Trophoblast cell (in vitro differentiated cells and primary cell): ENCODE measurements around the gene NPY1R.
A peak's percentile ranks its signal among the peaks of the same experiment; 100 is the strongest.

Experiments used
- DNase-seq, 2 donors: peaks; one replicate each; pipeline ENCODE4 v3.0.0-alpha.2; 2016
- H2AFZ ChIP-seq: 2 replicates; pipeline ENCODE4 v1.6.1; 2013; ENCODE audit warnings: low read length, moderate library complexity, mild to moderate bottlenecking; ENCODE audit not compliant: insufficient read depth, poor library complexity
- H2AK5ac ChIP-seq: 2 replicates; pipeline ENCODE4 v1.6.1; 2013; ENCODE audit warnings: mild to moderate bottlenecking, low read length
- H2BK120ac ChIP-seq: 2 replicates; pipeline ENCODE4 v1.6.1; 2013; ENCODE audit warnings: low read length, mild to moderate bottlenecking, moderate library complexity; ENCODE audit not compliant: insufficient read depth, poor library complexity
- H2BK12ac ChIP-seq: 2 replicates; pipeline ENCODE4 v1.6.1; 2013; ENCODE audit warnings: mild to moderate bottlenecking, low read length, moderate library complexity
- H2BK5ac ChIP-seq: 2 replicates; pipeline ENCODE4 v1.6.1; 2013; ENCODE audit warnings: low read length, low read depth, moderate library complexity, mild to moderate bottlenecking; ENCODE audit not compliant: poor library complexity
- H3K14ac ChIP-seq: 2 replicates; pipeline ENCODE4 v1.6.1; 2013; ENCODE audit warnings: mild to moderate bottlenecking, low read length
- H3K18ac ChIP-seq: 2 replicates; pipeline ENCODE4 v1.6.1; 2013; ENCODE audit warnings: mild to moderate bottlenecking, low read length
- H3K23ac ChIP-seq: 2 replicates; pipeline ENCODE4 v1.6.1; 2013; ENCODE audit warnings: low read length
- H3K27ac ChIP-seq: 2 replicates; pipeline ENCODE4 v1.5.1; 2013; ENCODE audit warnings: low read depth, mild to moderate bottlenecking, inconsistent platforms, low read length, moderate library complexity
- H3K27me3 ChIP-seq: 2 replicates; pipeline ENCODE4 v1.6.1; 2013; ENCODE audit warnings: inconsistent platforms, mild to moderate bottlenecking, low read length, moderate library complexity; ENCODE audit not compliant: insufficient read depth
- H3K36me3 ChIP-seq, 2 experiments: 1 replicate in 1 of 2; 2 replicates in 1 of 2; pipeline ENCODE4 v1.6.1; 2013; ENCODE audit warnings: low read length in 2 of 2, mild to moderate bottlenecking in 2 of 2, moderate library complexity in 1 of 2; ENCODE audit not compliant: insufficient read depth in 2 of 2, control insufficient read depth in 1 of 2
- H3K4ac ChIP-seq: 2 replicates; pipeline ENCODE4 v1.6.1; 2013; ENCODE audit warnings: low read depth, mild to moderate bottlenecking, low read length, moderate library complexity
- H3K4me1 ChIP-seq, 2 experiments: 1 replicate in 1 of 2; 2 replicates in 1 of 2; pipeline ENCODE4 v1.6.1; 2013; ENCODE audit warnings: low read length in 2 of 2, mild to moderate bottlenecking in 2 of 2, moderate library complexity in 1 of 2; ENCODE audit not compliant: insufficient read depth in 2 of 2, control insufficient read depth in 1 of 2
- H3K4me2 ChIP-seq: 2 replicates; pipeline ENCODE4 v1.6.1; 2013; ENCODE audit warnings: inconsistent platforms, mild to moderate bottlenecking, low read length, moderate library complexity
- H3K4me3 ChIP-seq: 2 replicates; pipeline ENCODE4 v1.5.1; 2013; ENCODE audit warnings: mild to moderate bottlenecking, low read depth, low read length, inconsistent platforms
- H3K79me1 ChIP-seq: one replicate; pipeline ENCODE4 v1.6.1; 2013; ENCODE audit warnings: low read length
- H3K79me2 ChIP-seq: 2 replicates; pipeline ENCODE4 v1.6.1; 2013; ENCODE audit warnings: low read length, mild to moderate bottlenecking; ENCODE audit not compliant: control insufficient read depth, insufficient read depth, poor library complexity
- H3K9ac ChIP-seq: 2 replicates; pipeline ENCODE4 v1.6.1; 2013; ENCODE audit warnings: mild to moderate bottlenecking, low read length
- H3K9me3 ChIP-seq: 2 replicates; pipeline ENCODE4 v1.6.1; 2013; ENCODE audit warnings: low read depth, mild to moderate bottlenecking, control low read depth, inconsistent platforms, low read length; ENCODE audit not compliant: insufficient read depth
- H4K12ac ChIP-seq: 2 replicates; pipeline ENCODE4 v1.6.1; 2013; ENCODE audit warnings: low read depth, mild to moderate bottlenecking, low read length, moderate library complexity
- H4K8ac ChIP-seq: 2 replicates; pipeline ENCODE4 v1.6.1; 2013; ENCODE audit warnings: low read depth, mild to moderate bottlenecking, low read length, moderate library complexity
- H4K91ac ChIP-seq: one replicate; pipeline ENCODE4 v1.6.1; 2013; ENCODE audit warnings: low read depth, mild to moderate bottlenecking, low read length, moderate library complexity
- WGBS: extraction: QIAGEN DNeasy Blood & Tissue Kit; methylation state at CpG from one replicate; pipeline ENCODE4 v1.1.7; 2013; ENCODE audit warnings: missing lambda C conversion rate; ENCODE audit not compliant: insufficient read length, insufficient coverage; ENCODE audit errors: extremely low coverage; 5-methylcytosine and 5-hydroxymethylcytosine counted together

The NPY1R gene

GRCh38 chr4:163344147-163345125, 12.0 kb upstream of the NPY1R start:
- Histone ChIP-seq H3K27ac (no peak overlapping the region), H2AK5ac (no peak overlapping the region), H3K4me1 (peaks cover 7 to 8% of the 10 kb centered on the region in 2 experiments), H3K18ac (no peak overlapping the region), H3K4me3 (peak overlapping the region; percentile 47), H3K9ac (no peak overlapping the region), H3K27me3 (peaks cover 25% of the 10 kb centered on the region), H4K8ac (no peak overlapping the region), H3K79me2 (no peaks in the 10 kb centered on the region), H3K4me2 (peak overlapping the region; percentile 94), H3K14ac (no peak overlapping the region), H3K79me1 (no peaks in the 10 kb centered on the region), H3K36me3 (no peaks in the 10 kb centered on the region), H2BK5ac (no peak overlapping the region), H2AFZ (peak overlapping the region; percentile 59), H2BK120ac (no peak overlapping the region), H3K4ac (no peak overlapping the region), H3K9me3 (no peaks in the 10 kb centered on the region), H4K12ac (no peak overlapping the region), H2BK12ac (no peak overlapping the region), H4K91ac (no peak overlapping the region), H3K23ac (no peak overlapping the region)
- no CpG with 5 or more reads among the region's 50 CpGs for WGBS
- DNase-seq = peak in 1 of 2 donors; percentile 19

DNA sequence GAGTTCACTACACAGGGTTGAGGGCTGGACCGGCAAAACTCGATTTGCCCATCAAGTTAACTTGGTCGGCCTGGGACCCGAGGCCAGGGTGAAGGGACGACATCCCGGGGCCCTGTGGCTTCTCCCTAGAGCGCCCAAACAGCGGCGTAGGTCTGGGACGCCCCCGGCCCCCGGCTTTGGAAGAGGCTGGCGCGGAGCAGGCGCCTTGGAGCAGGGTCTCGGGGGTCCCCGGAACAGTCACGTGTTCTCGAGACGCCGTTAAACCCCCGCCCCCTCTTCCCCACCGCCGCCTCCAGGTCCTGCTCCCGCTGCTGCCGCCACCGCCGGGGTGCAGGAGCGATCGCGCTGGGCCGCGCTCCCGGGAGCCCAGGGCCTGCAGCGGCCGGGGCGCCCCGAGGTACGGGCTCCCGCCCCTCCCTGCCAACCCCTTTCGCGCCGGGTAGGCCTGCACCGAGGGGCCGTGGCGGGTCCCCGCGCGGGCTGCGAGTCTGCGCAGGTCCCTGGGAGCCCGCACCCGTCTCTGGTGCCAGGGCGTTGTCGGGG, 11.3 kb upstream of the NPY1R start, which contains the start of gene NPY5R:
Gene NPY5R (plus strand): TSS at position 289 of the 543 bp plus-strand sequence. CDS start 6,382 bp downstream, outside the sequence.
- WGBS = no CpG with 5 or more reads among the region's 55 CpGs

GRCh38 chr4:163335384-163335783, 3.0 kb upstream of the NPY1R start:
- no peak overlapping the region for H3K23ac ChIP-seq
- H3K18ac ChIP-seq = no peak overlapping the region
- no peaks in the 10 kb centered on the region for H3K36me3 ChIP-seq
- no peak overlapping the region for H2AFZ ChIP-seq
- no peak for DNase-seq
- no peak overlapping the region for H4K12ac ChIP-seq
- no peak overlapping the region for H2AK5ac ChIP-seq
- H3K79me2 ChIP-seq = no peaks in the 10 kb centered on the region
- no peak overlapping the region for H4K91ac ChIP-seq
- no peaks in the 10 kb centered on the region for H3K9me3 ChIP-seq
- peaks cover 2% of the 10 kb centered on the region for H3K79me1 ChIP-seq
- H3K4ac ChIP-seq = no peak overlapping the region
- H3K4me1 ChIP-seq = peaks cover 0 to 3% of the 10 kb centered on the region in 2 experiments
- H3K4me2 ChIP-seq = no peak overlapping the region
- H3K27me3 ChIP-seq = peaks cover 19% of the 10 kb centered on the region
- no peak overlapping the region for H2BK5ac ChIP-seq
- H4K8ac ChIP-seq = no peak overlapping the region
- no peak overlapping the region for H3K9ac ChIP-seq
- H3K27ac ChIP-seq = no peak overlapping the region
- no CpG with 5 or more reads among the region's 3 CpGs for WGBS
- no peak overlapping the region for H3K4me3 ChIP-seq
- H2BK12ac ChIP-seq = no peak overlapping the region
- H2BK120ac ChIP-seq = no peak overlapping the region
- no peak overlapping the region for H3K14ac ChIP-seq

More for the DNA sequence above, 11.3 kb upstream of the NPY1R start, which contains the start of gene NPY5R:
- H3K79me1 ChIP-seq = no peaks in the 10 kb centered on the region
- peak within 1 kb of the TSS; percentile 94 for H3K4me2 ChIP-seq
- H2BK5ac ChIP-seq = no peak within 1 kb of the TSS
- H3K36me3 ChIP-seq = no peaks in the 10 kb centered on the region
- H3K23ac ChIP-seq = no peak within 1 kb of the TSS
- H2BK12ac ChIP-seq = no peak within 1 kb of the TSS
- no peak within 1 kb of the TSS for H3K14ac ChIP-seq
- DNase-seq = no peak
- no peak within 1 kb of the TSS for H3K18ac ChIP-seq
- H4K91ac ChIP-seq = no peak within 1 kb of the TSS
- peaks cover 25% of the 10 kb centered on the region for H3K27me3 ChIP-seq
- no peak within 1 kb of the TSS for H3K9ac ChIP-seq
- H2AFZ ChIP-seq = peak within 1 kb of the TSS; percentile 59
- no peaks in the 10 kb centered on the region for H3K9me3 ChIP-seq
- no peaks in the 10 kb centered on the region for H3K79me2 ChIP-seq
- no peak within 1 kb of the TSS for H3K4ac ChIP-seq
- peak within 1 kb of the TSS; percentile 47 for H3K4me3 ChIP-seq
- H3K4me1 ChIP-seq = peaks cover 7 to 8% of the 10 kb centered on the region in 2 experiments
- H2AK5ac ChIP-seq = no peak within 1 kb of the TSS
- no peak within 1 kb of the TSS for H3K27ac ChIP-seq
- H4K12ac ChIP-seq = no peak within 1 kb of the TSS
- no peak within 1 kb of the TSS for H2BK120ac ChIP-seq
- H4K8ac ChIP-seq = no peak within 1 kb of the TSS

DNA sequence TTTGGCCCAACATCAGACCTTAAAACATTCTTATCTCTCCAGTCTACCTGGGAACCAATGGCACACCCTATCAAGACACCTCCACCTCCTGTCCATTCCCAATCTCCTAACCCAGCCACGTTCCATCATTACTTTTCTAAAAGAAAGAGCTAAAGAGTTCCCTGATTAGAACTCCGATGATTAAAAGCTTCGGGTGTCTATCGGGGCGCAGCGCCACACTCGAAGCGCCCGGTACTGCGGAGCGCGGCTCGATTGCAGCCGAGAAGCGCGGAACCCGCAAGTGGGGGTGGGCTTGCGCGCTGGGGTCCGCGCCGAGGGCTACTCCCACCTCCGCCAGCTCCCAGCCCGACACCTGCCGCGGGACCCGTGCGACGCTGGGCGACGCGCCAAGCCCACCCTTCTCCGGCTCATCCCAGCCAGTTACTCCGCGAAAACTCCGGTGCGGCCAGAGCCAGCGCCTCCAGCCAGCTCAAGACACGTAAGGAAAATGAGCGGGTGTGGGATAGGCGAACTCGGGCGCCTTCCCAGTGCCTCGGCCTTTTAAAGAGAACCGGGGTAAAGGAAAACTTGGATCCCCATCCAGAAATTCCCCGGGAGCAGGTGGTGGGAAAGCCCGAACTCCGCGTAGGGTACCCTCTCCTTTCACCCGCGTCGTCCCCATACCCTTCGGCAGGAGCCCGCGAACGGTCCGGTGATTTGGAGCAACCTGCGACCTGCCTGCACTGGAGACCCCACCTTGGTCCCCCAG, 593 bp downstream of the NPY1R start:
- H2AK5ac ChIP-seq = no peak overlapping the region
- H3K18ac ChIP-seq = no peak overlapping the region
- no peak overlapping the region for H3K9ac ChIP-seq
- H3K79me2 ChIP-seq = no peaks in the 10 kb centered on the region
- peaks cover 0 to 3% of the 10 kb centered on the region in 2 experiments for H3K4me1 ChIP-seq
- H4K91ac ChIP-seq = no peak overlapping the region
- H3K14ac ChIP-seq = no peak overlapping the region
- no peak overlapping the region for H2BK5ac ChIP-seq
- H4K8ac ChIP-seq = no peak overlapping the region
- H3K23ac ChIP-seq = no peak overlapping the region
- DNase-seq = peak in 1 of 2 donors; percentile 23
- peaks cover 2% of the 10 kb centered on the region for H3K79me1 ChIP-seq
- no peak overlapping the region for H2BK120ac ChIP-seq
- H2AFZ ChIP-seq = peak overlapping the region; percentile 70
- H3K4me3 ChIP-seq = peak overlapping the region; percentile 68
- no CpG with 5 or more reads among the region's 58 CpGs for WGBS
- no peak overlapping the region for H3K4ac ChIP-seq
- H3K27me3 ChIP-seq = peaks cover 19% of the 10 kb centered on the region
- H3K9me3 ChIP-seq = no peaks in the 10 kb centered on the region
- no peaks in the 10 kb centered on the region for H3K36me3 ChIP-seq
- no peak overlapping the region for H4K12ac ChIP-seq
- no peak overlapping the region for H2BK12ac ChIP-seq
- H3K4me2 ChIP-seq = peak overlapping the region; percentile 90
- H3K27ac ChIP-seq = no peak overlapping the region
